NCI-H446 (cell line): ENCODE measurements around the gene TRMT44.

Experiments used
- DNase-seq, 2 experiments: peaks; one replicate each; lab custom pipeline; 2025; lab: John Stamatoyannopoulos, UW

The TRMT44 gene, protein sequence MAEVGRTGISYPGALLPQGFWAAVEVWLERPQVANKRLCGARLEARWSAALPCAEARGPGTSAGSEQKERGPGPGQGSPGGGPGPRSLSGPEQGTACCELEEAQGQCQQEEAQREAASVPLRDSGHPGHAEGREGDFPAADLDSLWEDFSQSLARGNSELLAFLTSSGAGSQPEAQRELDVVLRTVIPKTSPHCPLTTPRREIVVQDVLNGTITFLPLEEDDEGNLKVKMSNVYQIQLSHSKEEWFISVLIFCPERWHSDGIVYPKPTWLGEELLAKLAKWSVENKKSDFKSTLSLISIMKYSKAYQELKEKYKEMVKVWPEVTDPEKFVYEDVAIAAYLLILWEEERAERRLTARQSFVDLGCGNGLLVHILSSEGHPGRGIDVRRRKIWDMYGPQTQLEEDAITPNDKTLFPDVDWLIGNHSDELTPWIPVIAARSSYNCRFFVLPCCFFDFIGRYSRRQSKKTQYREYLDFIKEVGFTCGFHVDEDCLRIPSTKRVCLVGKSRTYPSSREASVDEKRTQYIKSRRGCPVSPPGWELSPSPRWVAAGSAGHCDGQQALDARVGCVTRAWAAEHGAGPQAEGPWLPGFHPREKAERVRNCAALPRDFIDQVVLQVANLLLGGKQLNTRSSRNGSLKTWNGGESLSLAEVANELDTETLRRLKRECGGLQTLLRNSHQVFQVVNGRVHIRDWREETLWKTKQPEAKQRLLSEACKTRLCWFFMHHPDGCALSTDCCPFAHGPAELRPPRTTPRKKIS

DNA sequence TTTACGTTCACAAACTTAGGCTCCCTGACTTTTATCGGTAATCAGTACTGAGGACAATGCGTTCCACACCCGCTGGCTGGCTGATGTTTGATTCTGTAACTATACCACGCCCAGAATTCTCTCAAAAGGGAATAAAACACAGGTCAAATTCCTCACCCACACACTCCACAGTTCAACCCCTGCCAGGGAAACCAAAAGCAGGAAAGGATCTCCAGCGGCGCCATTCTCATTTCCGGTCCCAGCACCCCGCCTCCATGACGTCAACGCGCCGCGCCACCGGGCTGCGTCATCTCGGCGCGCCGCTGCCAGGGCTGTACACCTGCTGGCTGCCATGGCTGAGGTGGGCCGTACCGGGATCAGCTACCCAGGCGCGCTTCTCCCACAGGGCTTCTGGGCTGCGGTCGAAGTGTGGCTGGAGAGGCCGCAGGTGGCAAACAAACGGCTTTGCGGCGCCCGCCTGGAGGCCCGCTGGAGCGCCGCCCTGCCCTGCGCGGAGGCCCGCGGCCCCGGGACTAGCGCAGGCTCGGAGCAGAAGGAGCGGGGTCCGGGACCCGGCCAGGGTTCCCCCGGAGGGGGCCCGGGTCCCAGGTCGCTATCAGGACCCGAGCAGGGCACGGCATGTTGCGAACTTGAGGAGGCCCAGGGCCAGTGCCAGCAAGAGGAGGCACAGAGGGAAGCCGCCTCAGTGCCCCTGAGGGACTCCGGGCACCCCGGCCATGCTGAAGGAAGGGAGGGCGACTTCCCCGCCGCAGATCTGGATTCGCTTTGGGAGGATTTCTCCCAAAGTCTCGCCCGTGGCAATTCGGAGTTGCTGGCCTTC is at the start of gene TRMT44, which contains the start of gene ACOX3:
TSS of gene TRMT44 (plus strand) at position 286 of the 820 bp plus-strand sequence. CDS start at position 332, 46 bp downstream.
TSS of gene ACOX3 (minus strand) at position 232 of the 820 bp plus-strand sequence. CDS start 24,202 bp downstream, outside the sequence.
- DNase-seq = peak; percentile 54 to 79

DNA sequence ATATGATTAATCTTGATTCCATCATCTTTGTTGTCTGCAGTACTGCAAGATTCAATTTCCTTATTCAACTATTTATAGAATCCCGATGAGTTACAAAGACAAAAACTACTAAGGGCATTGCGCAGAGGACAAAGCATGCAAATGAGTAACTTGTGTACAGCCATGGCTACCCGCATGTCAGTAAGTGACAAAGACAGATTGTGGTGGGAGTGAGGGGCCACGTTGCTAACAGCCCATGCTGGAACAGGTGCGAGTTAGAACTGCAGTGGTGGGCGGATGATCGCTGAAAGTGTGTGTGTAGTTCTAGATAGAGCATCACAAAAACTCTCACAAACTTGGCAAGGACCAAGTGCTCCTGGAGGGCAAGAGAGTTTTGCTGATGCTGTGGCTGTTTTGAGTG is 49.5 kb upstream of the TRMT44 start:
- DNase-seq = no peak

DNA sequence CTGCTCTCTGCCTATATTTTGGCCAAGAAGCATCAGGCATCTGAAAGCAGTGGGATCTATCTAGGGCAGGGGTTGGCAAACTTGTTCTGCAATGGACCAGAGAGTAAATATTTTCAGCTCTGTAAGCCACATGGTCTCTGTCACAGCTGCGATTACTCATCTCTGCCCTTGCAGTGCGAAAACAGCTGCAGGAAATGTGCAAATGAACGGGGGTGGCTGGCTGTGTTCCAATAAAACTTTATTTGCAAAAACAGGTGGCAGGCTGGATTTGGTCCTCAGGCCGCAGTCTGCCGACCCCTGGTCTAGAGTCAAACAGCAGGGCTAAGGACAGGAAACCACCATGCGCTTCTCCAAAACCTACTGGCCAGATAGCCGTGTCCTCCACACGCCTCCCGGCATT is 48.6 kb upstream of the TRMT44 start:
- no peak for DNase-seq

DNA sequence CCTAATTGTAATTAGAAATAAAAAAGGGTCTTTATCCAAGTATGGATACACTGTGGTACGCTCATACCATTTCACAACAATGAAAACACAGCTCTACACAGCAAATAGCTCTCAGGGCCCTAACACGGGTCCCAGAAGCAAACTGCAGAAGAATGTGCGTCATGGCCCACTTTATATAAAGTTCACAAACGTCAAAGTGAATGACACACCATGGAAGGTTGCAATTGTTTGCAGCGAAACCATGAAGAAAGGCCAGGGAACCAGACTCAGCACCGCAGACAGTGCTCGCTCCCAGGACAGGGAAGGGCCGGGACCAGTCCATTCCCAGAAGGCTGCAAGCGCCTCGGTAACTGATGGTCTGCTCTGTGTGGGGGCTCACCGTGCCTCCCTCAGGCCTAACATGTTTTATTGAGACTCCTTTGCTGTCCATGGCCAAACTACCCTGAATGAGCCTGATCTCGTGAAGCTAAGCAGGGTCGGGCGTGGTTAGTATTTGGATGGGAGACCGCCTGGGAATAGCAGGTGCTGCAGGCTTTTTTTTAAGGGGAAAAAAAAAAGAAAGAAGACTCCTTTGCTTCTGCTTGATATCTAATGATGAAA is 47.9 kb upstream of the TRMT44 start:
- DNase-seq = no peak

DNA sequence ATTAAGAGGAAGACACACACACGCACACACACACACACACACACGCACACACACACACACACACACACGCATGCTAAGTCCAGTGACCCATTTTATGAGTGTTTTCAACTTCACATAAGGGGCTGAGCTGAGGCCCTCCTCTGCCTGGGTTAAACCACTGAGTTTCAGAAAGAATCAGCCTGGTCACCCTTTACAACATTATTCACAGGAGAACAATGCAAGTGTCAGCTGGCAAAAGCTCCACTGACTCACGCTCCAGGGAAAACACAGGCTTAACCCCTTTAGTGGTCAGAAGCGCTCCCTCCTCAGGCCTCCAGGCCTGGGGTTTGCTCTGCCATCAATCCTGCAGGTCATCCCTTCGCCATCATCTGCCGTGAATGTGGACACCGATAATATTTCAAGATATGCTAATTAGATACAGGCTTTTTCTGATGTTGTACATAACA is 47.0 kb upstream of the TRMT44 start:
- no peak for DNase-seq

DNA sequence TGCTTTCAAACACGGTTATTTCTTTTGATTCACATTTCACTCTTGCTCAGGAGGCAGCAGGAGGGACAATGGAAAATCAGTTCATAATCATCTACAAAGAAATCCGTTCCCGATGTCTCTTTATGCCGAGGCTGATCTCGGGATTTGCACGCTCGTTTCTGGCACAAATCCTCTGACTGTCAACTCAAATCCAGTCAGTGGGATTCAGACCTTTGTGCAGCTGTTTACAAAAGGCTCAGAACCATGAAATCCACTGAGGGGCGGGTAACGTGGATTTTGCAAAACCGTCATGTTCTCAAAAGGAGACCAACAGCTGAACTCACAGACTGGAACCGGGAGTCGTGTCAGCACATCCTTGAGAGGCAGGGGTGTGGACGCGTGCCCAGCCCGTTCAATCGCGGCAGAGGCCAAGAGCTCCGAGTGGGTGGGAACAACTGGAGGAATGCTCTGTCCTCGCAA is 46.5 kb upstream of the TRMT44 start:
- DNase-seq = no peak

DNA sequence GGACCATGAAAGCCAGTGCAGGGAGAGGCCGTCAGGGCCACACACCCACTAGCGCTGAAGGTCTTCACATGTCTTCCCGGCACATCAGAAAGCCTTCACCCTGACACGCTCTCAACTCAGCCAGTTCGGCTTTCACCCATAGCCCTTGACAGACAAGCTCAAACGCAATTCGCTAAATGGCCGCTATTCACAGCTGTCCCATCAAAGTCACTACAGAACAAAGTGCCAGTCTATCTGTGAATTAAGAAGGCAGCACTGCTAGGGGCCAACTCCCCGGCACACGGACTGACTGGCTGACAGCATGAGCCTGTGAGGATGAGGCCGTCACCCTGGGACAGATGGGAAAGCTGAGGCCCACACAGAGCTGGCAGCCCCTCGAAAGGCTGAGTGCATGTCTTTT is 45.8 kb upstream of the TRMT44 start:
- DNase-seq = no peak

DNA sequence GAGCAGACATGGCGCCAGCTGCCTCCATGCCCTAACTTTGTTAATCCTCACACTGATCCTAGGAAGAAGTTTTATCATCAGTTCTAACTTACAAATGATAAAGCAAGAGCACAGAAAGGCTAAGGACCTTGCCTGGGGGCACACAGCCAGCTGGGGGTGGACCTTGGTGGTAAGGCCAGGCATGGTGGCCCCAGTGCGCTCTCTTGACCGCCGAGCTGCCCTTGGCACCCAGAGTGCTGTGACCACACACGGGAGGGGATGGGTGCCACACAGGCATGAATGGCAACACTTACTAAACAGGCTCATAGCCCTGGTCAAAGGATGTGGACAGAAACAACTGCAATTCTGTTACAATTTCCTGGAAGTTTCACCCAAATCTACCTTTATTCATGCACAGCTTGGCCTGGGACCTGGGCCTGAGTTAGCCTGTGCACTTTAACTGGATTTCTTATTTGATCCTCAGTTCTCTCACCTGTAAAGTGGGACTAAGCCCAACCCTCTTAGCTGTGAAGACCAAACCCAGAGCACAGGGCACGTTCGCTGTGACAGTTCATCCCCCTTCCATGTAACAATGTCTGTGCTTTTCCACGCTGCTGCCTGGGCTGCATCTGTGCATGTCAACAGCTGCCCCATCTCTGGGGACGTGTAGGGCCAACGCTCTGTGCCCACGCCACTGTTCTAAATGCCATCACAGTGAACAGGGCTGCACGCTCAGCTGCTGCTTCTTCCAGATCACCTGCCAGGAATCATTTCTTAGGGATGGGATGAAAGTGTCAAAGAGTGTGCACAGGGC is 44.9 kb upstream of the TRMT44 start:
- no peak for DNase-seq

DNA sequence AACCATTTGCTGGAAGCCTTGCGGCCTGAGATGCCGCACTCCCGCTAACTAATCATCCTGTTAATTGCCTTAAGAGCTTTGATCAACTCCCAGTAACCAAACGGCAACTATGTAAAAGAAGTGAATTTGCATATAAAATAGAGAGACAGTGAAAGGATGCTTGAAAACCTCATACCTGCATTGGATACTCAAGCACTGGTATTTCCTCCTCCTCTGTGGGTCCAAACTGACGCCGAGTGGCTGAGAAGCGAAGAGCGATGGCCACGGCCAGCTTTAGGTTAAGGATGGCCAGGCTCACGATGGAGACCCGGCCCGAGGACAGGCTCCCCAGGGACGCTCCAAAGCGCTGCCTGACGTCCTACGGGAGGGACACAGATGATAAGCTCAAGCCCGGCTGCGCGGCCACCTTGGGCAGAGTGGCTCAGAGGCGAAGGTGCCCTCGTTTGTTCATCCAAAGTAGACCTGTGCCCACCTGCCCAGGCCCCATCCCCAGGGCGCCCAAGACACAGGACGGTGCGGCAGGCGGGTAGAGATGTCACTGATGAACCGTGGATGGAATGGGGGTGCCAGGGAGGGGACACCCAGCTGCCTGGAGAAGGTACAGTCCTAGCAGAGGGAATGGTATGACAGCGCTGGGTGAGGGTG is 43.7 kb upstream of the TRMT44 start:
- no peak for DNase-seq

DNA sequence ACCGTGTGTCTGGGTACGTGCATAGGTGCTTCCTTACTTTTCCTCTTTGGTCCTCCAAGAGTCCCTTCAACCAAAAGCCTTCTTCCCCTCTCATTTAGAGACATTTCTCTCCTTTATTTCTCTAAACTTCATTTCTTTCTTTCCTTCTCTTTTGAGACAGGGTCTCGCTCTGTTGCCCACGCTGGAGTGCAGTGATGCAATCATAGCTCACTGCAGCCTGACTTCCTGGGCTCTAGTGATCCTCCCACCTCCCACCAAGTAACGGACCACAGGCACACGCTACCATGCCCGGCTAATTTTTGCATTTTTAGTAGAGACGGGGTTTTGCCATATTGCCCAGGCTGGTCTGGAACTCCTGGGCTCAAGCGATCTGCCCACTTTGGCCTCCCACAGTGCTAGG is 42.2 kb upstream of the TRMT44 start:
- no peak for DNase-seq

DNA sequence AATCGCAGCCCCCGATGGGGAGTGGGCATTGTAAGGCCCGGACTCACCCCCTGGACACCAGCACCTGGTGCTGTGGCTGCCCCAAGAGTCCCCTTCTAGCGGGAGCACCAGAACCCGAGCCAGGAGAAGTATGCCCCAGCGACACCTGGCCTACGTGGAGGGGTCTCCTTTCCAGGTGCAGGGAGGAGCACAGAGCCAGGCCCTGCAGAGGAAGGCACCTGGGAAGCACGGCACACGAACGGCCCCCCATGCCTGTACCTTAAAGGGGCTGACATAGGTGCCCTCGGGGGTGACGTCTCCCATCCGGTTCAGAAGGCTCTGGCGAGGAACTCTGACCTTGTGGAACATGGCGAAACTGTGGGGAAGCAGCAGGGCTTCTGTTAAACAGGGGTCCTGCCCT is 41.3 kb upstream of the TRMT44 start:
- DNase-seq = no peak

DNA sequence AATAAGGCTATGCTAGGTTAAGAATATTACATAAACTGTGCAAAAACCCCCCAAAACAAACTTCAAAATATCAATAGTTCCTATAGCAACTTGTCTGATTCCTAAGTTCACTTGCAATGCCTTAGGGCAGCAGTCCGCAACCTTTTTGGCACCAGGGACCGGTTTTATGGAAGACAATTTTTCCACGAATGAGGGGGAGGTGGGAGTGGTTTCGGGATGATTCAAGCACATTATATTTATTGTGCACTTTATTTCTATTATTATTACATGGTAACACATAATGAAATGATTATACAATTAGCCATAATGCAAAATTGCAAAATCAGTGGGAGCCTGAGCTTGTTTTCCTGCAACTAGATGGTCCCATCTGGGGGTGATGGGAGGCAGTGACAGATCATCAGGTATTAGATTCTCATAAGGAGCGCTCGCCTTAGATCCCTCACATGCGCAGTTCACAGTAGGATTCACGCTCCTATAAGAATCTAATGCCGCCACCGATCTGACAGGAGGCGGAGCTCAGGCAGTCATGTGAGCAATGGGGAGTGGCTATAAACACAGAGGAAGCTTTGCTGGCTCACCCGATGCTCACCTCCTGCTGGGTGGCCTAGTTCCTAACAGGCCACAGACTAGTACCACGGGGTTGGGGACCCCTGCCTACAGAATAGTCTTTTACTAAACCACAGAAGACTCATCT is 39.8 kb upstream of the TRMT44 start:
- DNase-seq = no peak

DNA sequence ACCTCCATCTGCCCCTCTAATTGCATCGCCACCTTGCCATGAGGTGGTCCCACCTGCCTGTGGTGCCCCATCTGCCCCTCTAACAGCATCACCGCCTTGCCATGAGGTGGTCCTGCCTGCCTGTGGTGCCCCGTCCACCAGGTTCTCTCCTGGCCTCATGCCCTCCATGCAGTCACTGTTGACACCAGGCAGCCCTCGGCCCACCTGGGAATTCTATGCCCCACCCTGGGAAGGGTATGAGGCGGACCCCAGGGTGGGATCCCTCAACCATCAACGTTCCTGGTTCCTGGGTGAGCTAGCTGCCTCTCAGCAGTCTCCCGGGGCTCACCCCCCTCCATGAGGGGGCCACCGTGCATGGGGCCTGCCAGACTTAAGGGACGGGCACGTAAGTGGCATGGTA is 38.9 kb upstream of the TRMT44 start:
- DNase-seq = no peak

DNA sequence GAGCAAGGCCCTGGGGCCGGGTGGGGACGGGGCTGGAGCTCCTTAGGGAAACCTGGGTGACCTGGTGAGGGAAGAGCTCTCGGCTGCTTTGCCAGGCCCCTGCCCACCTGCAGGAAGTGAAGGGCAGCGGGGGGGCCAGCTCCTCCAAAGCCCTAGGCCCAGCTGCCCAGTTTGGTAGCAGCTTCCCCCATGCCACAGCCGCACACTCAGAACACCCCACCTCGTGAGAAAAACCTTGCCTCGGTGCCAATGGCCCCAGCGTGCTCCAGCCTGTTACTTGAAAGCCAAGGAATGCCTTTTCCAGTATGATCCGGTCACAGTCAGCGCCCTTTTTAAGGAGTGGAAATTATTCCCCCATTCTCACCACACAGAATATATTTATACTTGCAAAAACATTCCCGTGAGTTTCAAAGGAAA is 38.4 kb upstream of the TRMT44 start:
- no peak for DNase-seq

DNA sequence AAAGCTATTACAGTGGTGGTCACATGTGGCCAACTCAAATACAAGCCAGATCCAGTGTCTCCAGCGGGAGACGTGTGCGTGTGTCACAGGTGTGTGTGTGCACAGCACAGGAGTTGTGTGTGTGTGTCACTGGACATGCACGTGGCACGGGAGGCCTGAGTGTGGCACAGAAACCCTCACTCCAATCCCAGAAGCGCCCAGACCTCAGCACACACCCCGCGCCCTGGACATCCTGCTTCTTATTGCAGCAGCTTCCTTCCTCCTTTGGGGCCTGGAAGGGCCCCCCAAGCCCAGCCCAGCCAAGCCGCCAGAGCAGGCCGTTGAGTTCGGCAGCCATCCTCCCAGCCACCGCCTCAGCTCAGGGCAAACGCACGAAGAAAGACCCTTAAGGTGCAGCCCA is 37.9 kb upstream of the TRMT44 start:
- DNase-seq = no peak

DNA sequence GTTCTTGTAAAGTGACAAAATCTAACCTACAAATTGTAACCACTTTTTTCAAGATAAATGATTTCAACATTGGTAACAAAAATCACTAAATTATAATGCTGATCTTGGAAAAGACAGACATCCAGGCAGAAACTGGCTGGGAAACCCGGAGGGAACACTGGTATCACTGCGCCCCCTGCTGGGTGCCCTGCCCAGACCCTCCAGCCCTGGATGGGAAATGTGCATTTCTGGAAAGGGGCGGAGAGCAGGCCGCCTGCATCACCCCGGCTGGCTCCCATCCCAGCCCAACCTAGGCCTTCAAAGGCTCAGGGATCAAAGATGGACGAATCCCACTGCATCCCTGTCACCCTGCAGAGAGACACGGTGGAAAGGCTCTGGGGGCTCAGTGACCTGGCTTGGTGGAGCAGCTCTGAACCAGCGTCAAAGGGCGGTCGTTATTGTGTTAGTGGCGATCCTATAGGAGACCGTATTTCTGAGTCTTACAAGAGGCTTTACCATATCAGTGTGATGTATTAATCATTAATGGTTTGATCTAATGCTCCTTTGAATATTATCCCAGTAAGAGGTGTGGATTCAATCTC is 37.3 kb upstream of the TRMT44 start:
- DNase-seq = peak; percentile 20 to 68

DNA sequence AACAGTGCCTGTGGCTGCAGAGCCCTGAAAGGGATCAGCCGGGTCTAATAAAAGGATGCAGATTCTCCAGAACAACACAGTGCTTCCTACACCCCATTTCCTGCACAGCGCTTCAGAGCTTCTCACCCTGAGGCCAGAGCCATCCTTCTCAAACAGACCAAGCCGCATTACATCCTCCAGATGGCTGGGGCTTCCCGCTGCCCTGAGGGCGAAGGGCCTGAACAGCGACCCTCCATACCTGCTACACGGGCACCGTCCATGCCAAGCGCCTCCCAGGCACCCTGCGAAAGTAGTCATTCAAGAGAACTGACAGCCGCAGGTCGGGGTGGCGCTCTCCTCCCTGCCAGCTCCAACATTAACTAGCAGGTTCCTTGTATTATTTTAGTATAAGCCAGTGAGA is 36.6 kb upstream of the TRMT44 start:
- no peak for DNase-seq

DNA sequence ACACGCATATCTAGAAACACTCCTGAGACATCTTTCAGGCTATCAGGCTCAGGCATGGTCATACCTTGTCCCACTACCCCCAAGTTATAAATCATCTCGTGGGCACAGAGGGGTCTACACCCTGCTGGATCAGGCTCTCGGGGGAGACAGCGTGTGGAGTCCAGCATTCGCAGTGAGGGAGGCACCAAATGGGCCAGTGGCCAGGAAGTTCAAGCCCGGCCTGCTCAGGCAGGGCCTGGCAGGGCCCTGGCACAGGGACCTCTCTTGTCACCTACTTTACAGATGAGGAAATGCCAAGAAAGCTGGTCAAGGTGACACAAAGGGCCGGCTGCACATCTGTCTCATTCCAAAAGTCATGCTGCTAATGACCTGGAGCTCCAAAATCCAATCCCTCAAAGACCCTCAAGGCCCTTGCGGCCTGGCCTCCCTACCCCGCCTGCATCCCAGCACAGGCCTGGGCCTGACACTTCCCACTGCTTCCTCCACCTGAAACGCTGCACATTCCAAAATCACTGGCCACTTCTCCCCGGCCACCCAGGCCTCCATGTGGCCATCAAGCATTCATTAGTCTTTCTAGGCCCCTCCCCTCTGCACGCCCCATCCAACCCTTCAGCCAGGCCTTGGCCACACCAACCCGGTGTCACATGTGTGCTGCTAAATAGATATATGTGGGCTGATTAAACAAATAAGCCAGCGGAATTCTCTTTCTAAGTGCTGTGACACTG is 35.6 kb upstream of the TRMT44 start:
- no peak for DNase-seq

DNA sequence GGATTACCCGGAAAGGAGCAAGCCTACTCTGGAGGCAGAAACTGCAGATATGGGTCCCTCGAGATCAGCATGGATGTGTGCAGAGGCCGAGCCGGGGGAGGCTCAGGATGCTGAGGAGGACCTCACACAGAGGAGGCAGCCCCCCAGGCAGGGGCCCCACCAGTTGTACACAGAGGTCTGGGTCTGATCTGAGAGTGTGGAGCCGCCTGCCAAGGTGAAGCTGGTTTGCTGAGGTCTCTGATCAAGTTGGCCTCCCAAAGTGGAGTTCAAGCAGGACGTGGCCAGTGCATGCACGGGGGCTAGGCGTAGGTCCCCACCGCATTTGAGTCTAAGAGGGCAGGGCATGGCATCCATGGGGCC is 35.1 kb upstream of the TRMT44 start:
- DNase-seq = no peak
